Right lung (tissue), 5 donors: Measurements from ENCODE around the gene PDX1. TPM values are rescaled to one million over a fixed set of nuclear protein-coding genes. Genes with fewer than 3 reads are reported as not detected.

Experiments used
- DNase-seq, 2 donors: peaks; one replicate each; pipeline ENCODE4 v3.0.0-alpha.2; 2013
- polyA plus RNA-seq, 5 donors: library from polyadenylated mRNA; unstranded; fragments of 120-200 nt; gene quantifications; one replicate each; pipeline versions ENCODE4 v1.2.1 to v1.2.3, GENCODE V29; 2013; ENCODE audit warnings: inconsistent platforms in 1 of 5, low replicate concordance in 1 of 5; ENCODE audit not compliant: insufficient read length in 5 of 5, insufficient read depth in 1 of 5

PDX1 gene
- polyA plus RNA-seq, 5 donors, result not detected

- DNase-seq, result no peak
These were observed 2.4 kb downstream of the PDX1 start for GRCh38 chr13:27921961-27922882.

DNA sequence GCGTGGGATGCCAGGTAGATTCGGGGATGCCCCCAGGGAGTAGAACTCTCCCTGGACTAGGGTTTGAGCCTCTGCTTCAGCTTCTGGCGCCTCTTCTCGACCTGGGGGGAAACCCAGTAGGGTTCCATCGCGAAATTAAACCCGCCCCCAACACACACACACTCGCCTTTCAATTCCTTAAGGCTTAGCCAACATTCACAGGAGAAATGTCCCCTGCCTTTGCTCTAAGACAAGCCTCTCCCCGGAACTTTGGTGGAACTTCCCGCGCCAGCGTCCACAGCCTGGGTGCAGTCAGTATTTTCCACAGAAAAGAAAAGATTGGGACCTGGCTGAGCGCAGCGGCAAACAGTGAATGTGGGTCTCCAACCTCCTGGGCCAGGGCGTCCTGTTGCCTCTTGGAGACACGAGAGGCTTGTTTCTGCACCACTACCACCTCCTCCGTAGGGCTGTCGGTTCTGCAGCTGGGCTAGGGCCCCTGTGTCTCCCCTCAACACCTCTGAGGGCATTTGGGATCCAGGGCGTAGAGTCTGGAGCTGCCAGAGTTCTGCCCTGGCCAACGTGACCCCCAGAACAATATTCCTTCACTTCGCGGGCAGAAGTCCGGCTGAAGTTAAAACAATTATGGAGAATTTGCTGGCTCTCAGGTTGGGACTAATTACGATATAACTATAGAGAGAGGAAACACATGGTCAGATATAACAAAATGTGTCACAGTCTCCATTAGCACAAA lies 3.2 kb downstream of the PDX1 start:
- no peak for DNase-seq

DNA sequence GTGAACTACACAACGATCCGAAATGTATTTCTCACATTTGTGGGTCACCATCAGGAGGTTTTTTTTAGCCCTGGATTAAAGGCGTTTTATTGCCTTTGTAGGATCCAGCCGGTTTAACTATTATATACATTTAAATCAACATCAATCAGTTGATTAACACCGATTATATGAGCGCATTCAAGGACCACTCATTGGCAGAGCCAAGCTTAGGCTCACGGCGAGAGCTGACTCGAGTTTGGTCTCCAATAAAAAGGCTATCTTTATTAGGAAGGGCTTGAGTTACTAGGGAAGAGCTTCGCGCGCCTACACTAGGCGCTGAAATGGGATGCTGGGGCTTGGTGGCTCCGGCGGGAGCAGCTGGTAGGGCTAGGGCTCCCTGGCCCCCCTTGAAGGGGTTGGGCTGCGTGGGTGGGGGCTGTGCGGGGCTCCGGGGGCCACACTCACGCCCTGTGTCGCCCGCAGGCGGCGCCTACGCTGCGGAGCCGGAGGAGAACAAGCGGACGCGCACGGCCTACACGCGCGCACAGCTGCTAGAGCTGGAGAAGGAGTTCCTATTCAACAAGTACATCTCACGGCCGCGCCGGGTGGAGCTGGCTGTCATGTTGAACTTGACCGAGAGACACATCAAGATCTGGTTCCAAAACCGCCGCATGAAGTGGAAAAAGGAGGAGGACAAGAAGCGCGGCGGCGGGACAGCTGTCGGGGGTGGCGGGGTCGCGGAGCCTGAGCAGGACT lies 4.2 kb downstream of the PDX1 start:
- no peak for DNase-seq

DNA sequence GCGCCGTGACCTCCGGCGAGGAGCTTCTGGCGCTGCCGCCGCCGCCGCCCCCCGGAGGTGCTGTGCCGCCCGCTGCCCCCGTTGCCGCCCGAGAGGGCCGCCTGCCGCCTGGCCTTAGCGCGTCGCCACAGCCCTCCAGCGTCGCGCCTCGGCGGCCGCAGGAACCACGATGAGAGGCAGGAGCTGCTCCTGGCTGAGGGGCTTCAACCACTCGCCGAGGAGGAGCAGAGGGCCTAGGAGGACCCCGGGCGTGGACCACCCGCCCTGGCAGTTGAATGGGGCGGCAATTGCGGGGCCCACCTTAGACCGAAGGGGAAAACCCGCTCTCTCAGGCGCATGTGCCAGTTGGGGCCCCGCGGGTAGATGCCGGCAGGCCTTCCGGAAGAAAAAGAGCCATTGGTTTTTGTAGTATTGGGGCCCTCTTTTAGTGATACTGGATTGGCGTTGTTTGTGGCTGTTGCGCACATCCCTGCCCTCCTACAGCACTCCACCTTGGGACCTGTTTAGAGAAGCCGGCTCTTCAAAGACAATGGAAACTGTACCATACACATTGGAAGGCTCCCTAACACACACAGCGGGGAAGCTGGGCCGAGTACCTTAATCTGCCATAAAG lies 4.8 kb downstream of the PDX1 start:
- no peak for DNase-seq

DNA sequence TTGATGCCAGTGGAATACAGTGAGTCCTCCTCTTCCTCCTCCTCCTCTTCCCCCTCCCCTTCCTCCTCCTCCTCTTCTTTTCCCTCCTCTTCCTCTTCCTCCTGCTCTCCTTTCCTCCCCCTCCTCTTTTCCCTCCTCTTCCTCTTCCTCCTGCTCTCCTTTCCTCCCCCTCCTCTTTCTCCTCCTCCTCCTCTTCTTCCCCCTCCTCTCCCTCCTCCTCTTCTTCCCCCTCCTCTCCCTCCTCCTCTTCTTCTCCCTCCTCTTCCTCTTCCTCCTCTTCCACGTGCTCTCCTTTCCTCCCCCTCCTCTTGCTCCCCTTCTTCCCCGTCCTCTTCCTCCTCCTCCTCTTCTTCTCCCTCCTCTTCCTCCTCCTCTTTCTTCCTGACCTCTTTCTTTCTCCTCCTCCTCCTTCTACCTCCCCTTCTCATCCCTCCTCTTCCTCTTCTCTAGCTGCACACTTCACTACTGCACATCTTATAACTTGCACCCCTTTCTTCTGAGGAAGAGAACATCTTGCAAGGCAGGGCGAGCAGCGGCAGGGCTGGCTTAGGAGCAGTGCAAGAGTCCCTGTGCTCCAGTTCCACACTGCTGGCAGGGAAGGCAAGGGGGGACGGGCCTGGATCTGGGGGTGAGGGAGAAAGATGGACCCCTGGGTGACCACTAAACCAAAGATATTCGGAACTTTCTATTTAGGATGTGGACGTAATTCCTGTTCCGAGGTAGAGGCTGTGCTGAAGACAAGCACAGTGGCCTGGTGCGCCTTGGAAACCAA lies 5.6 kb downstream of the PDX1 start:
- DNase-seq, result no peak

DNA sequence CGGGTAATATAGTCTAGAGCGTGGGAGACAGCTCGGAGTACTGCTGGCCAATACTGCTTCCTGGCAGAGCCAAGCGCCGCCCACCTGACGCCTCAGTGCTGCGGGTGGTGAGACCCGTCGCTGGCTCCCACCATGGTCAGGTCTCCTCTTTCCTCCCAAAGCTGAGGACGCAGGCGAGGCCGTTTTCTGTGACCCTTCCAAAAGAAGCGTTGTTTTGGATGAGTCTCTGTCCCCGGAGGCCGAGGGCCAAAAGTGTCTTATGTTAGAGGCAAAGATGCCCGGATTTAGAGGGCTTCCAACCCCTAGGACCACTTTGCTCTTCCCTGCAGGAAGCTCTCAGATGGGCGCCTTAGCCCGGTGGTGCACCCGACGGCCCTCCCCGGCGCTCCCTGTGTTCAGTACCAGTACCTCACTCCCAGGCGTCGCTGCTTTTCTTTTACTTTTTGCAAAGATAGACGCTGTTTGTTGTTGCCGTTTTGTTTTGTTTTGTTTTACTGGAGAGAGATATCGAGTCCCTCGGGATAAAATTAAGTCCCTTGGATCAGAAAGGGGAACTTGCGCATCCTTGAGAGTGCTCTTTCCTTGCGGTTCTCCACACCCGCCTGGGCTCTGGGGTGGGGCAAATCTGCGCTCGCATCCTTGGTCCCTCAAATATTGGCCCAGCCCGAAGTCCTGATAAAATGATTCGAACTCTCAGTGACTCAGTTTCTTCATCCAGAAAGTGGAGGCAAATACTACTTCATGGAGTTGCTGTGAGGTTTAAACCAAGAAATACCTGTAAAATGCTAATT lies 7.0 kb downstream of the PDX1 start:
- DNase-seq, result no peak

DNA sequence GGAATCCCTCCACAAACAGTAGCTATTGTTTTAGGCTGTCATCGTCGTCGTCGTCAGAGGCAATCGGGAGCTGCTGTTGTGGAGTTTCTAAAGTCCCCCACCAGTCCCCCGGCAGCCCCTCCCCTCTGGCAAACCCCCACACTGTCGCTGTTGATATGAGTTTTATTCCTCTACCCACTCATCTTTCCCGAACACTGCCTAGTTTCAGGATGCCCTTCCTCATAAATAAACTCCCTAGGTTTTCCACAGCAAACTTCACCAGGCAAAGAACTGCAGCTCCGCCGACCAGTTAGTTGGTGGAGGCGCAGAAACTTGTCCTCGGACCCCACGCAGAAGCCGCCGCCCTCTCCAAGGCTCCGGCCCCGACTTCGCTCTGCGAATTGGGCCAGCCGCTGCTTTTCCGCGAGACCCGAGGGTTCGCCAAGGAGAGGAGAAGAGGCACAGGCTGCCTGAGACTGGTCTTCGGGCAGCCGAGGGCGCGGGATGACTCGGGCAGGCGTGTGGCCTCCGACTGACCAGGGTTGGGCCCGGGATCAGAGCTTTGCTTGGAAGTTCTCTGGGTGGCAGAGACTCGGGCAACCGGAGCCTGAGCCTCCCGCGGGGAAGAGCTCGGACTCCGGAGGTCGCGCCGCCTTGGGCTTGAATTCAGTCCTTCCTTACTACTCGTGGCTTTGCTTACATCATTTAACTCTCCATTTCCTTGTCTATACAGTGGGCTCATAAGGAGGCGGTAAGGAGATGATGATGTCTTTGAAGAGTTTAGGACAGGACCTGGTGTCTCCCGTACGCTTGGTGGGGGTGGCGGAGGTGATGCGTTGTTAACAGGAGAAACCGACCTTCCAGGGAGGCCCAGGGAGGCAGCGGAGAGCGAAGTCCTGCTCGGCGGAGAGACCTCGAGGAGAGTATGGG lies 7.9 kb downstream of the PDX1 start:
- no peak for DNase-seq

- DNase-seq, result no peak
These were observed 8.6 kb downstream of the PDX1 start for GRCh38 chr13:27928353-27928804.

DNA sequence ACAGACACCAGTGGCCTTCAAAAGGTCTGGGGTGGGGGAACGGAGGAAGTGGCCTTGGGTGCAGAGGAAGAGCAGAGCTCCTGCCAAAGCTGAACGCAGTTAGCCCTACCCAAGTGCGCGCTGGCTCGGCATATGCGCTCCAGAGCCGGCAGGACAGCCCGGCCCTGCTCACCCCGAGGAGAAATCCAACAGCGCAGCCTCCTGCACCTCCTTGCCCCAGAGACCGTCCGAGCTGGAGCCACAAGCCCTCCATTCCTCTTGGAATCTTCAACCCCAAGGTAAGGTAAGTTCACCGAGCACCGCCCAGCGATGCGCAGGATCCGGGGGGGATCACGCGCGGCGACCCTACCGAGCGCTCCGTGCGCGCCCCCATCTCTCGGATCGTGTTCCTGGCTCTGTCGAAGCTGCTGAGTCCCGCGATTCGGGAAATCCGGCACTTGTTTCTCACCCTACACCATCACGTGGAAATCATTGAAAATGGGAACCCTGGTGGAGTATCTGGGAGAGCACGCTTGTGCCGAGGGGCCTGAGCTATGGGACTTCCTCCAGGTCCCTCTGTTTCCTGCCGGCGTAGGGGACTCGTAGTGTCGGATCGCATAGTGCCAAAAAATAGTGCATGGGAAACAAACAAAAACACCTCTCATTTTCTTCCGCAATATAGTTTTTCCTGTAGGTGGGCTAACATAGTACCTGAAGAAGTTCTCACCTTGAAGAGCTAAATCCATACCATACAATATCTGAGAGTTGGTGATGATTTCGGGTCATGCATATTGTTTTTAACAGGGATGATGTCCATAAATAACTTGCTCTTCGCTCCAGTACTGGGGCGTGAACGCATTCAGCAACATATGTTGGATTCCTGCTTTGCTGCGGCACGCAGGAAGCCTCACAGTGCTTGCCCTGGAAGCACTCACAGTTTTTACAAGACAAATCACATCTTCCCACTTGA lies 9.3 kb downstream of the PDX1 start:
- no peak for DNase-seq

DNA sequence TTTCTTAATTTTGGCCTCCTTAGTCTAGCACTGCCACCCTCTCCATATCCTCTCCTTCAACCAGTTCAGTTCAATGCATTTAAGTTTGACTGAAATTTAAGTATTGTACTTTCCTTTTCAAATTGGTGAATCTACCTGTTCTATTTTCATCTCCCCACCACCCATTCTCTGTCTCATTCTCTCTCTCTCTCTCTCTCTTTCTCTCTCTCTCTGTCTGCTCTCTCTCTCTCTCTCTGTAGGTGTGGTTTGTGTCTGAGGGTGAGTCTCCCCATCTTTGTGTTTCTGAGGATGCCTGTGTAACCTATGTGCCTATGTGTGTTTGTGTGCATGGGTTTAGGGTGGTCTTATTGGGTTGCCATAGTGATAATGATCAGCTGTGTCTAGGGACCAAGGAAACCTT lies 10.1 kb downstream of the PDX1 start:
- DNase-seq, result no peak

- DNase-seq, result no peak
These were observed 13.3 kb downstream of the PDX1 start for GRCh38 chr13:27933118-27933517.

GRCh38 chr13:27933580-27934328 lies 14.0 kb downstream of the PDX1 start:
- DNase-seq, result no peak

DNA sequence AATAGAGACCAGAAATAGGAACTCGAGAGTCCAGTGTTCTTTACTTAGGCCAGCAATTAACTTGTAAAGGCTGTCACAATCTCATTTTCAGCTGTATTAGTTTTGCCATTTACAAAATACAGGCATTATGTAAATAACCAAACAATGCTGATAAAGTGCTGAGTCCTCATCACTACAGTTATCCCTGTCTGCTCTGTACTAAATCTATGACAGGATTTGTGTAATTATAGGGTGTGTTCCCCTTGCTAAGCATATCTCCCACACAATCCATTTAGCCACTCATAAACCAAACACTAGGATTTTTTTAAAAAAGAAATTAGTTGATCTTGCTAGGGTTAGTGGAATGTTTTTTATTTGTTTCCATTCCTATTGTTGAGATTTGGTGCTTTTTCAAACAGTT lies 23.2 kb downstream of the PDX1 start:
- no peak for DNase-seq

DNA sequence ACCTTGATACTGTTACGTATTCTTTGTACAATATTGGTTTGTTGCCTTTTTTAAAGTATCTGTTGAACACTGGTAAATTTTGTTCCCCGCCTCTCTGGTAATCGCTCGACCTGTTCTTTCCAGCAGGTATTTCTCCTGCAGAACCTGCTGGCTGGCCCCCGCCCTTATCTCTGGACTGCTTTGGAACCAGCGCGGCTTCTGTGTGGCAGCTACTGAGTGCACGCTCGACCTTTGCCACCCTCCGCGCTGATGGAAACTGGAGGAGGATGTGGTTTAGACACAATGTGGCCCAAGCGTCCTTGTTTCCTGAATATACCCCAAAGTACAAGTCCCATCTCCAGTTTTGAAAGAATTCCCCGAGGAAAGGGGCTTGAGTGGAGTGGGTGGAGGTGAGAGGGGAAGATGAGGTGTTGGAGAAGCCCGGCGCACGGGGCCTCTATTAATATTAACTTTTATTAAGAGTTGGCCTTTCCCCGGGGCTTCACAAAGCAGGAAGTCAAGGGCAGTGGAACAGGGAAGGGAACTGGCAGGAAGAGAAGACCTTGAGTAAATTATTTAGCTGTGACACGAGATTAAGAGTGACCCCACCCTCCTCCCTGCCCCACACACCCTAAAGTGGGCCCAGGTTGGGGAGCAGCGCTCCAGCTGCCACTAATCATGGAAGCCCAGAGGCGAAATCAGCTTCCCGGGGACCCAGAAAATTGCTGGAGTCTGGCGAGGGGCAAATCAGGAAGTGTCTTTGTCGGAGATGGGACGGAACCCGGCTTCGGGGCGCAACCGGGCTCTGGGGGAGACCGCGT lies 33.3 kb downstream of the PDX1 start:
- no peak for DNase-seq

GRCh38 chr13:27953676-27954405 lies 34.0 kb downstream of the PDX1 start:
- peak; percentile 72 to 76 for DNase-seq
